Lower leg skin (tissue), 3 donors: Measurements from ENCODE around the gene GFM2.

Experiments used
- POLR2A ChIP-seq, 2 donors: fragments of 450-650 bp; IDR thresholded peaks; one replicate each; pipeline ENCODE4 v1.6.1; 2016 to 2017; ENCODE audit warnings: antibody characterized with exemption in 2 of 2, mild to moderate bottlenecking in 1 of 2, moderate library complexity in 1 of 2
- TF ChIP-seq, protein P1 (sequence below), 3 donors: fragments of 450-650 bp; IDR thresholded peaks; one replicate each; pipeline ENCODE4 v1.5.1; 2016; ENCODE audit warnings: antibody characterized with exemption in 3 of 3, mild to moderate bottlenecking in 3 of 3, moderate library complexity in 2 of 3

DNA sequence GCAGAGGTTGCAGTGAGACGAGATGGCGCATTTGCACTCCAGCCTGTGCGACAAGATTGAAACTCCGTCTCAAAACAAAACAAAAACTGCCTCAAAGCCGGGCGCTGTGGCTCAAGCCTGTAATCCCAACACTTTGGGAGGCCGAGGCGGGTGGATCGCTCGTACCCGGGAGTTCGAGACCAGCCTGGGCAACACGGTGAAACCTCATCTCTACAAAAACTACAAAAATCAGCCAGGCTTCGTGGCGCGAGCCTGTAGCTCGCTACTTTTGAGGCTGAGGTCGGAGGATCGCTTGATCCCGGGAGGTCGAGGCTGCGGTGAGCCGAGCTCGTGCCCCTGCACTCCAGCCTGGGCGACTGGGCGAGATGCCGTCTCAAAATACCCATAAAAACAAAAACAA lies 988 bp downstream of the GFM2 start:
- TF ChIP-seq, protein P1, sequence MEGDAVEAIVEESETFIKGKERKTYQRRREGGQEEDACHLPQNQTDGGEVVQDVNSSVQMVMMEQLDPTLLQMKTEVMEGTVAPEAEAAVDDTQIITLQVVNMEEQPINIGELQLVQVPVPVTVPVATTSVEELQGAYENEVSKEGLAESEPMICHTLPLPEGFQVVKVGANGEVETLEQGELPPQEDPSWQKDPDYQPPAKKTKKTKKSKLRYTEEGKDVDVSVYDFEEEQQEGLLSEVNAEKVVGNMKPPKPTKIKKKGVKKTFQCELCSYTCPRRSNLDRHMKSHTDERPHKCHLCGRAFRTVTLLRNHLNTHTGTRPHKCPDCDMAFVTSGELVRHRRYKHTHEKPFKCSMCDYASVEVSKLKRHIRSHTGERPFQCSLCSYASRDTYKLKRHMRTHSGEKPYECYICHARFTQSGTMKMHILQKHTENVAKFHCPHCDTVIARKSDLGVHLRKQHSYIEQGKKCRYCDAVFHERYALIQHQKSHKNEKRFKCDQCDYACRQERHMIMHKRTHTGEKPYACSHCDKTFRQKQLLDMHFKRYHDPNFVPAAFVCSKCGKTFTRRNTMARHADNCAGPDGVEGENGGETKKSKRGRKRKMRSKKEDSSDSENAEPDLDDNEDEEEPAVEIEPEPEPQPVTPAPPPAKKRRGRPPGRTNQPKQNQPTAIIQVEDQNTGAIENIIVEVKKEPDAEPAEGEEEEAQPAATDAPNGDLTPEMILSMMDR (IDR thresholded peaks at IDR 0.05): no peak
- TF ChIP-seq POLR2A (IDR thresholded peaks at IDR 0.05): no peak
